AG04449 (cell line): ENCODE data around the gene ERICH2.
A peak's percentile ranks its signal among the peaks of the same experiment; 100 is the strongest.

Experiments
- CTCF ChIA-PET: fragments of 350-600 bp; formaldehyde crosslinking; extraction: SDS; loops from one replicate; lab custom pipeline; 2021; ENCODE audit warnings: antibody characterized with exemption; lab: Yijun Ruan, JAX
- POLR2A ChIA-PET: fragments of 400-600, 350-600 bp; formaldehyde crosslinking; extraction: SDS; loops from one replicate; lab custom pipeline; 2020; ENCODE audit warnings: antibody characterized with exemption, inconsistent platforms; lab: Yijun Ruan, JAX
- DNase-seq: peaks from one replicate; pipeline ENCODE4 v3.0.0-alpha.2; 2010; ENCODE audit warnings: low read depth, low spot score
- H3K4me3 ChIP-seq: 2 replicates; pipeline ENCODE4 v1.5.1; 2011; ENCODE audit warnings: low read depth, mild to moderate bottlenecking, control low read depth, low read length
- CTCF ChIP-seq: IDR thresholded peaks from one replicate; pipeline ENCODE4 v1.5.1; 2011; ENCODE audit warnings: mild to moderate bottlenecking, moderate library complexity, low read length, control low read depth, inconsistent platforms; ENCODE audit not compliant: insufficient read depth; ENCODE audit errors: missing control alignments

The ERICH2 gene

GRCh38 chr2:170842785-170843184, 72.6 kb downstream of the ERICH2 start:
- ChIA-PET POLR2A (no interaction called here), CTCF (interaction anchor here (0.9 kb wide), 2 partner anchors 29 kb away, joined by 3 to 4 read pairs; no protein-coding TSS in a partner anchor)
- TF ChIP-seq CTCF: no peak
- H3K4me3 ChIP-seq: no peak overlapping the region
- DNase-seq: peak; percentile 24

GRCh38 chr2:170843656-170844055, 73.5 kb downstream of the ERICH2 start:
- ChIA-PET POLR2A (no interaction called here), CTCF (interaction anchor here (0.8 to 0.9 kb wide), 2 partner anchors 28 to 30 kb away, joined by 3 read pairs; no protein-coding TSS in a partner anchor)
- no peak overlapping the region for H3K4me3 ChIP-seq
- no peak for TF ChIP-seq CTCF
- peak; percentile 7 for DNase-seq

- CTCF ChIA-PET: interaction anchor here (1.0 to 3.5 kb wide), 4 partner anchors 12 to 501 kb away, joined by 3 to 13 read pairs (median 4); no protein-coding TSS in a partner anchor
- DNase-seq: no peak
- TF ChIP-seq CTCF: no peak
- no peak overlapping the region for H3K4me3 ChIP-seq
- POLR2A ChIA-PET: no interaction called here
These were observed 75.2 kb downstream of the ERICH2 start for GRCh38 chr2:170845343-170845742.

GRCh38 chr2:170846314-170846713, 76.1 kb downstream of the ERICH2 start:
- CTCF ChIA-PET: interaction anchor here (1.0 to 3.5 kb wide), 3 partner anchors 27 to 501 kb away, joined by 3 to 13 read pairs (median 5); no protein-coding TSS in a partner anchor
- no peak for TF ChIP-seq CTCF
- POLR2A ChIA-PET: no interaction called here
- DNase-seq: no peak
- no peak overlapping the region for H3K4me3 ChIP-seq

GRCh38 chr2:170847716-170848115, 77.5 kb downstream of the ERICH2 start:
- DNase-seq: no peak
- CTCF ChIA-PET: interaction anchor here (3.5 kb wide), 1 partner anchor 25 kb away, joined by 13 read pairs; no protein-coding TSS in a partner anchor
- no peak for TF ChIP-seq CTCF
- POLR2A ChIA-PET: no interaction called here
- no peak overlapping the region for H3K4me3 ChIP-seq
